AG04449 (cell line): ENCODE results near the gene ROBO1.
"Not testable (repeated sequence)": the region's sequence is repeated elsewhere in the genome, so short reads cannot be mapped to it uniquely, and the experiment has no call there.

Experiments
- CTCF ChIA-PET: fragments of 350-600 bp; formaldehyde crosslinking; extraction: SDS; loops from one replicate; lab custom pipeline; 2021; ENCODE audit warnings: antibody characterized with exemption; lab: Yijun Ruan, JAX
- POLR2A ChIA-PET: fragments of 400-600, 350-600 bp; formaldehyde crosslinking; extraction: SDS; loops from one replicate; lab custom pipeline; 2020; ENCODE audit warnings: antibody characterized with exemption, inconsistent platforms; lab: Yijun Ruan, JAX
- DNase-seq: peaks from one replicate; pipeline ENCODE4 v3.0.0-alpha.2; 2010; ENCODE audit warnings: low read depth, low spot score
- H3K4me3 ChIP-seq: 2 replicates; pipeline ENCODE4 v1.5.1; 2011; ENCODE audit warnings: low read depth, mild to moderate bottlenecking, control low read depth, low read length
- TF ChIP-seq, protein P1 (sequence below): IDR thresholded peaks from one replicate; pipeline ENCODE4 v1.5.1; 2011; ENCODE audit warnings: mild to moderate bottlenecking, moderate library complexity, low read length, control low read depth, inconsistent platforms; ENCODE audit not compliant: insufficient read depth; ENCODE audit errors: missing control alignments

Gene ROBO1

DNA sequence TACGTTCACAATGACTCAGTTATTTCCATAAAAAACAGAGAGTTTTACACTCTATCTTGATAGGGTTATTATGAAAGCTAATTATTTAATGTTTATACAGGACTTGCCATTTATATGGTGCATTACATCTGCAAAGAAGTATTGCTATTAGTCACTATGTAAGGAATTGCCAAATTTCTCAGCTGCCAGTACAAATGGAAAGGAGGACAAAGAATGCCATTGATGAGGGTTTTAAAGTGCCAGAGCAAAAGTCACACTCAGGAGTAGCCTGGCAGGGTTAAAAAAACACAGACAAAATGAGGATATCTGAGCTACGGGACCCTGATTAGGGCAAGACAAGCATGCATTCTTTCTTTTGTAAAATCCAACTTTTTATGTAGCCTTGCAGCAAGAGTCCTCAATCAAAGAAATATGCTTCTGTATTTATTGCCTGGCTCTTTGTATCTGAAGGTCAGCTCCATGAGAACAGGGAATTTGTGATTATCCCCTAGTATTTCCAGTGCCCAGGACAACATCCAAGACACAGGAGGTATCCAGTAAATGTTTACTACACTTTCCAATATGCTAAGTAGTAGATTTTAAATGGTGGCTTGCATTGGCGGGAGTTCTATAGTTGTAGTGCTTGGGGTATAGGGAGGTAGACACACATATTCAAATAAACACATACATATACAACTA is 1013.6 kb downstream of the ROBO1 start:
- TF ChIP-seq, protein P1, sequence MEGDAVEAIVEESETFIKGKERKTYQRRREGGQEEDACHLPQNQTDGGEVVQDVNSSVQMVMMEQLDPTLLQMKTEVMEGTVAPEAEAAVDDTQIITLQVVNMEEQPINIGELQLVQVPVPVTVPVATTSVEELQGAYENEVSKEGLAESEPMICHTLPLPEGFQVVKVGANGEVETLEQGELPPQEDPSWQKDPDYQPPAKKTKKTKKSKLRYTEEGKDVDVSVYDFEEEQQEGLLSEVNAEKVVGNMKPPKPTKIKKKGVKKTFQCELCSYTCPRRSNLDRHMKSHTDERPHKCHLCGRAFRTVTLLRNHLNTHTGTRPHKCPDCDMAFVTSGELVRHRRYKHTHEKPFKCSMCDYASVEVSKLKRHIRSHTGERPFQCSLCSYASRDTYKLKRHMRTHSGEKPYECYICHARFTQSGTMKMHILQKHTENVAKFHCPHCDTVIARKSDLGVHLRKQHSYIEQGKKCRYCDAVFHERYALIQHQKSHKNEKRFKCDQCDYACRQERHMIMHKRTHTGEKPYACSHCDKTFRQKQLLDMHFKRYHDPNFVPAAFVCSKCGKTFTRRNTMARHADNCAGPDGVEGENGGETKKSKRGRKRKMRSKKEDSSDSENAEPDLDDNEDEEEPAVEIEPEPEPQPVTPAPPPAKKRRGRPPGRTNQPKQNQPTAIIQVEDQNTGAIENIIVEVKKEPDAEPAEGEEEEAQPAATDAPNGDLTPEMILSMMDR: no peak
- peak; percentile 24 for DNase-seq
- ChIA-PET POLR2A (no interaction called here), CTCF (interaction anchor here (0.9 to 1.2 kb wide), 2 partner anchors 14 to 16 kb away, joined by 3 read pairs; no protein-coding TSS in a partner anchor)
- H3K4me3 ChIP-seq: no peak overlapping the region

DNA sequence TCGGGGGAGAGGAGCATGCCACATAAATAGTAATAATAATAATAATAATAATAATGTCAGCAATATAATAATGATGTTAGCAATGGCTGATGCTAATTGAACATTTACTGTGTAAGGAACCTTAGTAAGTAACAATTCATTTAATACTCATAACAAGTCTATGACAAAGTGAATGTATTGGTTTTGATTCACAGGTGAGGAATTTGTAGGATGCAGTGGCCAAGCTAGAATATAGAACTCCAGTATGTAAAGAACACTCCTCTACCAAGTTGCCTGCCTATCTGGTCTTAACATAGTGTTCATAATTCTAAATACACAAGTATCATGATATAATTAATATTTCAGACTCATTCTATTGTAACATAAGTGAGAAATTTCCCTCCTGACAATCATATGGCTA is 1016.5 kb downstream of the ROBO1 start:
- ChIA-PET CTCF (no interaction called here), POLR2A (no interaction called here)
- no peak for DNase-seq
- H3K4me3 ChIP-seq: no peak overlapping the region
- TF ChIP-seq, protein P1: no peak

DNA sequence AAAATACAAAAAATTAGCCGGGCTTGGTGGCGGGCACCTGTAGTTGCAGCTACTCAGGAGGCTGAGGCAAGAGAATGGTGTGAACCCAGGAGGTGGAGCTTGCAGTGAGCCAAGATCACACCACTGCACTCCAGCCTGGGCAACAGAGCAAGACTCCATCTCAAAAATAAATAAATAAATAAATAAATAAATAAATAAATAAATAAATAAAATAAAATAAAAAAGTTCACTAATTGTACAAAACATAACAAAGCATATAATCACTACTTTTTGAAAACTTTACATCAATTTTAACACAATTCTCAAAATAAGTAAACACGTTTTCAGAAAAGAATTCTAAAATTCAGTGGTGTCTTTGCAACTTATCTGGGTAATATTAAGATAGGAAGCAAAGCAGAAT is 1017.5 kb downstream of the ROBO1 start:
- DNase-seq, POLR2A ChIA-PET, CTCF ChIA-PET, H3K4me3 ChIP-seq: not testable (repeated sequence)

GRCh38 chr3:78749056-78749455 is 1018.7 kb downstream of the ROBO1 start:
- TF ChIP-seq, protein P1: no peak
- ChIA-PET POLR2A (no interaction called here), CTCF (no interaction called here)
- no peak for DNase-seq
- H3K4me3 ChIP-seq: no peak overlapping the region

- no peak for DNase-seq
- CTCF ChIA-PET: no interaction called here
- TF ChIP-seq, protein P1: no peak
- no peak overlapping the region for H3K4me3 ChIP-seq
- POLR2A ChIA-PET: no interaction called here
Measured at GRCh38 chr3:78745847-78746246, 1022.0 kb downstream of the ROBO1 start.

DNA sequence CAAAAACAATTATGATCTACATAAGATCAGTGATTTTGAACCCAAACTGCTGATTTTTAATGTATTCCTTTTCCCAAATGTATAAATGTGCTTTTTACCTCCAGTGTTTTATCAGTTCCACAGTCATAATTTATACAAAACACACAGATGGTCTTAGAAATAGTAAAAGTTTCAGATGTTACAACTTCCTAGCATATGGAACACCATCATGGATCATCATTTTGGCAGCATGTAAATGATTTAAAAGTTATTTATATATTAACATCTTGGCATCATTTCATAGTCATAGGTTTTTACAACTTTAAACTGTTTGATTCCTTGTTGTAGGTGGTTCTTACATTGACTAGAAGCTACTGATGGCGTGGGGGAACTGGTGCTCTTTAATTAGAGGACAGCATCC is 1025.3 kb downstream of the ROBO1 start:
- TF ChIP-seq, protein P1: no peak
- no peak for DNase-seq
- CTCF ChIA-PET: no interaction called here
- POLR2A ChIA-PET: no interaction called here
- H3K4me3 ChIP-seq: no peak overlapping the region

- TF ChIP-seq, protein P1: no peak
Measured at GRCh38 chr3:78742041-78742440, 1025.8 kb downstream of the ROBO1 start.

More at GRCh38 chr3:78742041-78742440, 1025.8 kb downstream of the ROBO1 start:
- ChIA-PET POLR2A (no interaction called here), CTCF (no interaction called here)
- no peak for DNase-seq
- no peak overlapping the region for H3K4me3 ChIP-seq
